Central memory CD4-positive, alpha-beta T cell (primary cell): Measurements from ENCODE around the gene FAM241A.
A peak's percentile ranks its signal among the peaks of the same experiment; 100 is the strongest.

Experiments
- DNase-seq: peaks from one replicate; pipeline ENCODE4 v3.0.0; 2022

The FAM241A gene

DNA sequence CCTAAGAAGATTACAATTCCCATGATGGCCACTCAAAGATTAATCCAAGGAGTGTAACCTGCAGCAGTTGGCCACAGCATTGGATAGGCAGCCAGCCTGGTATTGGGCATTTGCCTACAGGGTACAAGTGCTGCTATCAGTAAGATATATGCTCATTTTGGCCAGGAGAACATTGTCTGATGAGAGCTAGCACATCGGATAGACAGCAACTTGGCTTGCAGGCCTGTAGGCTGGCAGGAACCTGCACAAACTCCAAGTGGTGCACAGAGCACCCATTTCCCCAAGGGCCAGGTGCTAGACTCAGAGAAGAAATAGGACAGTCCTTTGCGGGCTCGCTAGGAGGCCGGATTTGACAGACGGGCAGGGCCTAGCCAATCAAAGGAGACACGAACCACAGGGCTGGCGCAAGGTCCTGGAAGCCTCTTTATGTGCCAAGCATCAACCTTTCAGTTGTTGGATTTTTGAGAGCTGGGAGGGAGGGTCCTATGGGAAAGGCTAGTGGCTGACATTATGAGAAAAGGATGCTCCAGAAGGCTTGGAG is 74.6 kb downstream of the FAM241A start:
- no peak for DNase-seq

DNA sequence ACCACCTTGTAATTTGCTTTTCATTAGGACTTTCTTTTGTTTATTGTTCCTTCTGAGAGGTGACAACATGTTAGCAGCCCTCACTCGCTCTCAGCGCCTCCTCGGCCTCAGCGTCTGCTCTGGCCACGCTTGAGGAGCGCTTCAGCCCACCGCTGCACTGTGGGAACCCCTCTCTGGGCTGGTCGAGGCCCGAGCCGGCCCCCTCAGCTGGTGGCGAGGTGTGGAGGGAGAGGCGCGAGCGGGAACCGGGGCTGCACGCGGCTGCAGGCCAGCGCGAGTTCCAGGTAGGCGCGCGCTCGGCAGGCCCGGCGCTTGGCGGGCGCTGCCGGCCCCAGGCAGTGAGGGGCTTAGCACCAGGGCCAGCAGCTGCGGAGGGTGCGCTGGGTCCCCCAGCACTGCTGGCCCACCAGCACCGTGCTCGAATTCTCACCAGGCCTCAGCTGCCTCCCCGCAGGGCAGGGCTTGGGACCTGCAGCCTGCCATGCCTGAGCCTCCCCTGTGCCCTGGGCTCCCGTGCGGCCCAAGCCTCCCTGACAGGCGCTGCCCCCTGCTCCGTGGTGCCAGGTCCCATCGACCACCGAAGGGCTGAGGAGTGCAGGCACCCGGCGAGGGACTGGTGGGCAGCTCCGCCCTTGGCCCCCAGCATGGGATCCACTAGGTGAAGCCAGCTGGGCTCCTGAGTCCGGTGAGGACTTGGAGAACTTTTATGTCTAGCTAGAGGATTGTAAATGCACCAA is 77.1 kb downstream of the FAM241A start:
- no peak for DNase-seq

DNA sequence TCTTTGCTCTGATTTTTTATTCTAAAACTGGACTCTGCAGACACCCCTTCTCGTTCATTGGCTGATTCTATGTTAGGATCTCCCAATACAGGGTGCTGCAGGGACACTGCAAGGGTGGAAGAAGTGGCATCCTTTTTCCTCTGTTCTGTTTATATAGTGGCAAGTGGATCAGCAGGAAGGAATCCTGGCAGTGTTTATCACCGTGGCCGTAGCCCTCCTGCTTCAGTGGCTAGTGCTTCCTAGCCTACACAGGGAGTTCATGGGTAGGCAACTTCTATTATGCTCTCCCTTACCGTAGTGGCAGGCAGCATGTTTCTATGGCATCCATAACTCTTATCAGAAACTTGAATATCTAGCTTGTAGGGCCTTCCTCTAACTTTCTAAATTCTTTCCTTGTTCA is 79.9 kb downstream of the FAM241A start:
- DNase-seq, result no peak

DNA sequence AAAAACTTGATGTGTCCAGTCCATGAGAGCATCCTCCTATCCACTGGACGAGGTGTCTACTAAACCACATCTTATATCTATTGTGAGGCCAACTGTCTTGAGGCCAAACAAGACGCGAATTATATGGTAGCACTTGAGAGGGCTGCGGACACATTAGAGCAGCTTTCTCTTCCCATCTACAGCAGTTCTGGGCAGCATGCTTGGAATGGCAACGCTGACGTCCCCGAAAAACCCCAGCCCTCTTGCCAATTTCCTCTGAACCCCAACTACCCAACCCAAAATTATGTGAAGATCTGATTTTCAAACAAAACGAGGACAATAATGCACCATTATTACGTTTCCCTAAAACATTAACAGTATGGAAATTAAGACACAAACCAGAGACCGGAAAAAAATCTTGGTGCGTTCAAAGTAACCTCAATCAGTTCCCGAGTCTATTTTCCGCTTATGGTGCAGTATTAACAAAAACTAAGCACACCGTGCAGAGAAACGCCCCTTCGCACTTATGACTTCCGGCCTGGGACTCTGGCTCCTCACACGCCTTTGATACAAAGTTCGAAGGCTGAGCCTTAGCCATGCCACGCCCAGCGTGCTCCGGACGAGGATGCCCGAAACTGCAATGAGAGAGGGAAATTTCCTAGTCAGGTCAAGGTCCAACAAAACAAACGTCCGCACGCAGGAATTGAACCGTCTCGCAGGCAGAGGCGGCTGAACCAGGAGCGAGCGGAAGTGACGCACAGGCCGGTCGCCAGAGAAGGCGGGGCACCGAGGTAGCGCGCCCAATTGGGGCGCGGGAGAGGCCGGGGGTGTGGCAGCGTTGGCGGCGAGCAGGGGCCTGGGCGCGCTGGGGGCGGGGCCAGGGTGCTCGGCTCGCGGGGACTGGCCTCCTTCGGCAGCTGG is 85.9 kb downstream of the FAM241A start:
- DNase-seq, result peak; percentile 94

DNA sequence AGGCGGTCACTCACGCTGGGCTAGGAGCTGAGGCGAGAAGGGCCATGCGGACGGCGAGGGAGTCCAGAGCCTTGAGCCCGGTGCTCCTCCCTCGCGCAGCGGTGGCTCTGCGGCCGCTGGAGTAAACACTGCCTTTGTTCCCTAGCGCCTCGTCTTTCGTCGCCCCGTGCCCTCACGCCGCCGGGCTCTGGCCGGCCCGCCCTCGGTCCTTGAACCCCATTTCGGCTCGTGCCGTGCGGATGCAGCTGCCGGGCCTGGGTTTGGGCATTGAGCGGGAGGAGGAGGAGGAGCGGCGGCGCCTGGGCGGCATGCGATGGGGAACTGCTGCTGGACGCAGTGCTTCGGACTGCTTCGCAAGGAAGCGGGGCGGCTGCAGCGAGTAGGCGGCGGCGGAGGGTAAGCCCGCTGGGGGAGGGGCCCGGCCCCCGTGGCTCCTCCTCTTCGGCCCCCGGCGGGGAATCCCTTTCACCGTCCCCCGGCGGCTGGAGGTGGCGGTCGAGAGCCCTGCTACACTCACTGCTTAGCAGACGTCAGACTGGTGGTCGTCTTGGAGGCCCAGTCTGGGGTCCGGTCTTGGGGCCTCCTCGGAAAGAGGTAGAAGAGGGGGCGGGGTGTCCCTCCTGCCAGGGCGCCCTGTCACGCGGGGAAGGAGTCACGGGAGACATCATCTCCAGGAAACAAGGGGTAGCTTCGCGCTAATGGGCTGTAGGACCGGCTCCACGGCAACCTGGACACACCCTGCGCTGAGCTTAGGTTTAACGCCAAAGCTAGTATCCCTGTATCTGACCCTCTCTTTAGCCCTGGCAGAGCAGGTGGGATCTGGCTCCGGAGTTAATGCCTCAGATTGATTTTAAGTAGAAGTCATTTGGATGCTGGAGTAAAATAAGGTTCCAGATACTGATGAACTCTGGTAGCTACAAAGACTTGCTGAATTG is 86.8 kb downstream of the FAM241A start, which contains the start of gene AP1AR:
Gene AP1AR, plus strand, starts transcription at position 9 of the 935 bp plus-strand sequence. Its CDS starts 305 bp downstream, at position 314.
- DNase-seq, result peak; percentile 76

DNA sequence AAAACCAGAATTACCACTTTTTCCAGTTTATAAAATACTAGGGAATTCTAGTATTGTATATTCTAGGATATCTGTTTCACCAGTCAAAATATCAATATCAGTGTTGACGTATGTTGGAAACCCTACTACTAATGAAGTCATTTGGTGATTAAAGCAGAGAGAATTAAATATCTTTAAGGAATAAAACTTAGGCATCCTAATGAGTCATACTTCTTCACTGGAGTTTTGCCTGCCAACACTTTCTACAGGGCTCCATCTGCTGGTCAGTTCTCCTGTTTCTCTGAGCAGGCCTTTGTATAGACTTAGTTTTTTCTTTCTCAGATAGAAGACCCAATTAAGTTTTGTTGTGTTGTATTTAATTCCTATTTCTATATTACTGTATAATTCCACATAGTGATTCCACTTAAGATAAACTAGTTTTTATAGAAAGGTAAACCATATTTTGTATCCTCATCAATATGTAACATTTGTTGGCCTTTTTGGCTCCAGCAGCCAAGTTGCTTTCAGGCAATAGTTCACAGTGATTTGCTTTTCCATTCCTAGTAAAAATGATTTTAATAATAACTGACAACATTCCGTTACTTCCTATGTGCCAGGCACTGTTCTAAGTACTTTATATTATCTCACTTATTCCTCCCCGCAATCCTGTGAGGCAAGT is 89.8 kb downstream of the FAM241A start:
- DNase-seq, result peak; percentile 44

DNA sequence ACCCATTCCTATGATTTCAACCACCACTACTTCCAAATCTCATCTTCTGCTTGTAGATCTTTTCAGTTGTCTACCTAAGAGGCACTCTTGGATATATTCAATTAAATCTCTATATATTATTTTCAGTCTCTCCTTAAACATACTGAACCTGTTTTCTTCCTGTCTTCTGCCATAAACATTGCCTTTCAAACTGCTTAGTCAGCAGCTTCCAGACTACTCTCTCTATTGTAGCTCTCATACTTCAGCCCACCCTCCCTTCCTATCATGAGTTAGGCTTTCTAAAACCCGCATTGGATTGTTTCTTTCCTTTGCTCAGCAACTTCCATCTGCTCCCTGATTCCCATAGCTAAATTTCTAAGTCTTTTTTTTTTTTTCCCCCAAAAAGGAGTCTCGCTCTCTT is 90.8 kb downstream of the FAM241A start:
- no peak for DNase-seq

DNA sequence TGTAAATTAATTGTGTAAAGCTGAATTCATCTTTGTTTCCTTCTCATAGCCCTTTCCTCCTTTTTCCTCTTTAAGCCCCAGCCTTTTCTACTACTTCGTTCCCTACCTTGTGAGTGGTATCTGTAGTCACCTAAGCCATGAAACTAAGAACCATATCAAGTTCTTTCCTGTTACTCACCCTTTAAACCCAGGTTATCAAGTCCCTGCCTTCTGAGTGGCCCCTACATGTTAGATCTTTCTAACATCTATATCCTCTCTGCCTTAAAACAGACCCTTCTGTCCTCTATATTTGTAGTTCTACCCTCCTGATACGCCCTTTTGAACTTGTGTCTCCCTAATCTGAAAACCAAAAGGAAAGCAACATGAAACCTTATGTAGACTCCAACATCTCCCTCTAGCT is 93.6 kb downstream of the FAM241A start:
- DNase-seq, result no peak
